Mucosa of descending colon (tissue), 3 donors: ENCODE measurements around the gene SDCBP2. TPM values are rescaled to one million over a fixed set of nuclear protein-coding genes. Genes with fewer than 3 reads are reported as not detected.

Experiments used
- ATAC-seq: fragments of 200-7000 bp; cut with Tn5 transposase; one replicate; pipeline ENCODE4 v1.9.1; 2020; ENCODE audit warnings: mild to moderate bottlenecking, moderate library complexity
- DNase-seq, 3 donors: peaks; one replicate each; pipeline ENCODE4 v3.0.0-alpha.2; 2020
- H3K36me3 ChIP-seq: fragments of 200-600 bp; one replicate; pipeline ENCODE4 v1.8.0; 2021; ENCODE audit warnings: low read depth, mild to moderate bottlenecking
- H3K4me1 ChIP-seq: fragments of 200-600 bp; one replicate; pipeline ENCODE4 v1.8.0; 2021; ENCODE audit warnings: low read depth, mild to moderate bottlenecking
- H3K4me3 ChIP-seq: fragments of 200-600 bp; one replicate; pipeline ENCODE4 v1.8.0; 2021; ENCODE audit warnings: mild to moderate bottlenecking
- H3K9me3 ChIP-seq: fragments of 200-600 bp; one replicate; pipeline ENCODE4 v1.8.0; 2021; ENCODE audit warnings: mild to moderate bottlenecking
- CTCF ChIP-seq: fragments of 200-600 bp; IDR thresholded peaks from one replicate; pipeline ENCODE4 v1.8.0; 2022; ENCODE audit warnings: antibody characterized with exemption, mild to moderate bottlenecking
- intact Hi-C, 2 donors: fragments of 100-400 bp; cut with DNase I in 1 of 2; cut with micrococcal nuclease in 1 of 2; formaldehyde crosslinking; loops; one replicate each; pipeline versions ENCODE4 v1.11.0 to v1.11.1; 2022; cut with DNase I, micrococcal nuclease
- total RNA-seq, 3 donors: library from RNA; stranded (reverse); fragmentation: NEBNext Ultra II Directional in 2 of 3; extraction: Animal tissue kit (Norgen Biotek cat#: 25700) in 2 of 3; gene quantifications; one replicate each; pipeline versions ENCODE4 v1.2.1 to v1.2.4, GENCODE V29; 2021 to 2023
- donor health status: DM: no; HTN: no; CAD: no; lungs with moderate emphysema.
- donor health status: DM: no; HTN: no; CAD: no.
- donor health status: DM: no; HTN: yes; CAD: no.

SDCBP2 gene
- total RNA-seq, 3 donors from 2014 or later, result 165 to 447 (median 320) TPM

GRCh38 chr20:1360094-1360846 lies 31.3 kb upstream of the SDCBP2 start:
- Histone ChIP-seq H3K9me3 (no peaks in the 10 kb centered on the region), H3K36me3 (no peaks in the 10 kb centered on the region), H3K4me1 (peaks cover 11% of the 10 kb centered on the region), H3K4me3 (no peak overlapping the region)
- no peak for DNase-seq
- intact Hi-C loops, result no loop called here
- no peak for TF ChIP-seq CTCF
- no peak for ATAC-seq

DNA sequence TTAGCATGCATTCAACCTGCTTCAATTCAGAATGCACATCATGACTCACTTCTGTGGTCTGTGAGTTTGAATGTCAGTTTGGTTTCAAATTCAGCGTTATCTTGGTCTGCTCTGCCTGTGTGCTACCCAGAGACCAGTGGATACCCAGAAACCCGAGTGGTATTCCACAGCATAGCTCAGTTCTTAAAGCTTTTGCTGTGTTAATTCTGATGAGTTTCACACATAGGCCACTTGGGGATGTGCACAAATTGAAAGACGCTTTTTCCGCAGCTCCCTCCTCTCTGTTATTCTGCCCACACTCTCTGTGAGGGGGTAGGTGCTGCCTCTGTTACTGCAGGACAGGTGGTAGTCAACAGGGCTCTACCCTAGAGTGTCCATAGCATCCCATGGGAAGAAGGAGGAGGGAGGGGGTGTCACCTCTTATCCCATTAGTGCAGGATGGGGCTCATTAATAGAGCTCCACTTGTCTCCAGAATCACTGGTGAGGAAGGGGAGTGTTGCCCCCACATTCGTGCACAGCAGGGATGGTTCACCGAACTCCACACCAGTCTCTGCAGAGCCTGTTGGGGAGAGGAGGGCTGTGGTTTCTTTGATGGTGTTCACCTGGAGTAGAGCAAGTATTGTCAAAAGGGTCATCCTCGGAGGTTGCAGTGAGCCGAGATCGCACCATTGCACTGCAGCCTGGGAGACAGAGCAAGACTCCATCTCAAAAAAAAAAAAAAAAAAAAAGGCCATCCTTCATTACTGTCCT lies 29.2 kb upstream of the SDCBP2 start:
- ATAC-seq (no peak), DNase-seq (no peak)
- Histone ChIP-seq H3K4me3 (no peak overlapping the region), H3K36me3 (no peaks in the 10 kb centered on the region), H3K4me1 (no peaks in the 10 kb centered on the region), H3K9me3 (no peaks in the 10 kb centered on the region)
- TF ChIP-seq CTCF, result no peak
- intact Hi-C loops, result no loop called here

GRCh38 chr20:1353956-1354355 lies 25.0 kb upstream of the SDCBP2 start:
- Histone ChIP-seq H3K4me3 (no peak overlapping the region), H3K36me3 (no peaks in the 10 kb centered on the region), H3K4me1 (no peaks in the 10 kb centered on the region), H3K9me3 (no peaks in the 10 kb centered on the region)
- TF ChIP-seq CTCF, result no peak
- ATAC-seq (no peak), DNase-seq (no peak)
- intact Hi-C loops, result no loop called here

- H3K4me3 ChIP-seq, result no peak overlapping the region
- H3K4me1 ChIP-seq, result no peaks in the 10 kb centered on the region
- DNase-seq (no peak), ATAC-seq (no peak)
- intact Hi-C loops, result no loop called here
- peaks cover 3% of the 10 kb centered on the region for H3K9me3 ChIP-seq
- no peaks in the 10 kb centered on the region for H3K36me3 ChIP-seq
- no peak for TF ChIP-seq CTCF
Measured at GRCh38 chr20:1346315-1346969, 17.5 kb upstream of the SDCBP2 start.

GRCh38 chr20:1345756-1346093 lies 16.8 kb upstream of the SDCBP2 start:
- Histone ChIP-seq H3K36me3 (no peaks in the 10 kb centered on the region), H3K9me3 (peaks cover 3% of the 10 kb centered on the region), H3K4me1 (no peaks in the 10 kb centered on the region), H3K4me3 (no peak overlapping the region)
- ATAC-seq (no peak), DNase-seq (no peak)
- intact Hi-C loops, result no loop called here
- TF ChIP-seq CTCF, result no peak
